NOMO-1 treated with dmso at 0.1 percent for 144 hours (cell line): ENCODE measurements around the gene PDGFD.

ENCODE experiments used
- DNase-seq: peaks from one replicate; lab custom pipeline; 2025; ENCODE audit not compliant: unreplicated experiment; lab: John Stamatoyannopoulos, UW

PDGFD gene

GRCh38 chr11:103893371-103893770 lies 270.6 kb downstream of the PDGFD start:
- no peak for DNase-seq

GRCh38 chr11:103892603-103893002 lies 271.3 kb downstream of the PDGFD start:
- DNase-seq, result no peak

DNA sequence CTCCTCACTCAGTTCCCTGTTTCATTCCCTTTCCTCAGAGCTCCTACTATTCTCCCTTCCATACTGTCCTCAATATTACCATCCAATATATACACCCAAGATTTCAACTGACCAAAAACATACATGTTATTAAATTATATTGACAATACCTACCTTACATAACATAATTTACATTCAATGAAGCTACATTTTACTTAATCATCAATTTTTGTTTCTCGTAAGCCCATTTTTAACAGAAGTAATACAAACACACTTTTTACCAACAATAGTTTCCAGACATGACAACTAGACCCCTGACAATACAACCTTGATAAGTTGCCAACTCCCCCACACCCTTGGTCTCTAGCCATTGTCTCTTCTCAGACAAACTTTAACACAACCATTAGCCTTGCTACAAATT lies 273.3 kb downstream of the PDGFD start:
- no peak for DNase-seq

DNA sequence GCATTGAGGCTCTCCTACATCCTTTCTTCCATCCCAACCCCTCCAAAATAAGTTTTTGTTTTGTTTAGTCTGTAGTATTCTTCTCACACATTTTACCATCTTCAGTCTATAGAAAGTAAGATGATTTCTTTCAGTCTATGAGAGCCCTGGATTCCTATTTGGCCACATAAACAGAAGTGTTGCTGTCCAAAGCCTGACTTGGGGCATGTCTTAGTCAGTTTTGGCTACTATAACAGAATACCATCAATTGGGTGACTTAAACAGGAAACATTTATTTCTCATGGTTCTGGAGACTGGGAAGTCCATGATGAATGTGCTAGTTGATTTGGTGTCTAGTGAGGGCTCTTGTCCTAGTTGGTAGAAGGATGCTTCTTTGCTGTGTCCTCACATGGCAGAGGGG lies 274.3 kb downstream of the PDGFD start:
- DNase-seq, result no peak

GRCh38 chr11:103888541-103888951 lies 275.4 kb downstream of the PDGFD start:
- no peak for DNase-seq

- DNase-seq, result no peak
These were observed 276.8 kb downstream of the PDGFD start for GRCh38 chr11:103887001-103887658.

- DNase-seq, result no peak
These were observed 280.1 kb downstream of the PDGFD start for GRCh38 chr11:103883856-103884255.

- DNase-seq, result no peak
These were observed 280.7 kb downstream of the PDGFD start for GRCh38 chr11:103883291-103883690.

- no peak for DNase-seq
These were observed 282.4 kb downstream of the PDGFD start for GRCh38 chr11:103881584-103881983.

GRCh38 chr11:103880968-103881367 lies 283.0 kb downstream of the PDGFD start:
- DNase-seq, result no peak

DNA sequence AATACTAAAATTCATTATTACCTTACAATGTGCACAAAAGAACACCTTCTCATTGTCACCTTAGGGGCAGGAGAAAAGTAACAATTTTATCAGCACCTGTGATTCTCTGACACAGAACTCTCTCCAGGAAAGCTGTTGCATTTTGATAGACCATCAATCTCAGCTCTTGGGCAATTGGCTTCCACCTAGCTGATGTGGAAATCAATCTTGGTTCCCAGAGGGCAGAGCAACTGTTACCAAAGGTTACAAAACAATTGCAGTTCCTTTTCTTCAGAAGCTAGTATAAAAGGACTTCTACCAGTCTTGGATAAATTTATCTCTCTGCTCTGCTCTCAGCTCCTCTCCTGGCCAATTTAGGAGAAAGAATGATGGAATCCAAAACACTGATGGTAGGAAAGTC lies 285.3 kb downstream of the PDGFD start:
- DNase-seq, result peak; percentile 56

DNA sequence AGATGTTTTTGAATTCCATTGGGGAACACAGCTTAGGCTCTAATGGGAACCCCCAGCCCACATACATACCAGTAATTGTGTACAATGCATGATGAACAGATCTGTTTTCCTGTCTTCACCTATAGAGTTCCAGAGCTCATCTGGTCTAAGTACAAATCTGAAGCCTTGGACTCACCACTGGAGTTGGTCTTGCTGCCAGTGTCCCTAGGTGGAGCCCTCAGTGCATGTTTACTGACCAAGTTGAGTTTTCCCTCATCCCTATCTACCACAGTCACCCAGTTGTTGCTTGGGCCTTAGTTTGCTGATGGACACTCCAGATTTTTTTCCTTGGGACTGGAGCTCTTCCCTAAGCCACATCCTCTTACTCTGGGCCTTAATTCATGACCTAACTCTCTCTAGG lies 286.7 kb downstream of the PDGFD start:
- DNase-seq, result no peak

DNA sequence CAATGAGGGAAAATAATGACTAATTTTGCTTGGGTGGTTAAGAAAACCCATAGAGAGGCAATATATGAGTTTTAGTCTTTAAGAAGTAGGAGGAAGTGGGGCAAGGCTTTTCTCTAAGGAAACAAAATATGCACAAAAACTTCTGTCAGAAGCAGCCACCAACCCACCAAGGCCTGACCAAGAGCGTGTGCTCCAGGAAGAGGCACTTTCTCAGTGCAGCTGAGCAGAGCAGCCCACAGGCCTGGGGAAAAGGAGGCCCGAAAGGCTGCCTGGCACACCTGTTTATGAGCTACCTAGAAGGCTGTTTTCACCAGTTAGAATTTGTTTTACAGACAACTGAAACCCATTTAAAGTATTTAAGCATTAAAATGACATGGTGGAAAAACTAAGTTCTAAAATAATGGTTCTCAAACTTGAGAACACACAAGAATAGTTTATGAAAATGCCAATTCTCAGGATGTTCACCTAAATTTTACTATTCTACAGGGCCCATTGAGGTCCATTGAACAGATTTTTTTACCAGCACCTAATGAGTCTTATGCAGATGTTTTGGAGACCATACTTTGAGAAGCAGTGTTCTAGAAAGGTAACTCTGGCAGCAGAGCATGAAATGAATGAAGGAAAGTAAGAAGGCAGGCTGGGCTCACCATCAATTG lies 288.0 kb downstream of the PDGFD start:
- DNase-seq, result peak; percentile 20

GRCh38 chr11:103872748-103873147 lies 291.2 kb downstream of the PDGFD start:
- no peak for DNase-seq

- no peak for DNase-seq
These were observed 291.9 kb downstream of the PDGFD start for GRCh38 chr11:103871923-103872551.

DNA sequence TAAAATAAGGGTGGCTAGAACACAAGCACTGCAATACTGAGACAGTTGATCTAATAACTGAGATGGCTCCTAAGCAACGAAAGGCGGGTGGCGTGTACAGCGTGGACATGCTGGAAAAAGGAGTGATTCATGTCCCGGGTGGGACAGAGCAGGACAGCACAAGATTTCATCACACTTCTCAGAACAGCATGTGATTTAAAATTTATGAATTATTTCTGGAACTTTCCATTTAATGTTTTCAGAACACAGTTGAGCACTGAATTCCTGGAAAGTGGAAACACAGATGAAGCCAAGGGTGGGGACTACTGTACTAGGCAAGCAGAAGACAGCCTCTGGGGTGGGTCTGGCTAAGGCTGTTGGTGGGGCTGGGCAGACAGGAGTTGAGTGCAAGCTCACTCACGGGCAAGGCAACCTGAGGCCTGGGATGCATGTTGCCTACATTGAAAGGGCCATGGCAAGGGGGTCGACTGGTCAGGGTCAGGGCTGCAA lies 293.1 kb downstream of the PDGFD start:
- peak; percentile 13 for DNase-seq

- DNase-seq, result no peak
These were observed 296.5 kb downstream of the PDGFD start for GRCh38 chr11:103867481-103867880.

DNA sequence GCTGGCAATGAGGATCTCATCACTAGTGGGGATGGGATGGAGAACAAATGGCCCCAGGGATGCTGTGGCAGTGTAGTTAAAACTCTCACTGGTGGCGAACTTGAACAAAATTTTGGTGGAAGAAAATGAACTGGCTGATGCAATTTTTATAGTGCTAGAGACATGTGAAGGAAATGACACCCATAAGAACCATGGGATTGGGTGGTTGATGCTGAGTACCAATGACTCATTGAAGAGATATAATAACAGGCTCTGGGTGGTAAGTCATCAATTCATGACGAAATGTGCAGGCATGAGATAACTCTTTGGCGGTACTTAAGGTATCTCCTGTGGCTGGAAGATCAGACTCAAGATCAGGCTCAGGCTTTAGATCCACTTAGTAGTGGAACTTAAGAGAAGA lies 300.4 kb downstream of the PDGFD start:
- no peak for DNase-seq

DNA sequence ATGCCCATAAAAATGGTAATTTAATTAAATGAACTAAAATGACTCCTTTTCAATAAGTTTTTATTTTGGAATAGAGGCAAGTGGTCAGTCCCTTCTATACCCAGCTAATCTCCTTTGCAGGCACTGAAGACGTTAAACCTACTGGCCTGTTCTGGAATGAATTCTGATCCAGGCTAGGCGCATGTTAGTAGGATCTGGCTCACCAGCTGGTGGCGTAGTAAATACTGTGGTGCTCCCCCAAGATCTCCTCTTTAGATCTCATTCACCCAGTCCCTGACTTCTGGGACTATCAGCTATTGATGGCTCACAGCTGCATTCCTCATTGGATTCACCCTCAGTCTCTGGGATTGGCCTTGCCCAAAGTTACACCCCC lies 301.2 kb downstream of the PDGFD start:
- DNase-seq, result no peak

- DNase-seq, result peak; percentile 26
These were observed 301.7 kb downstream of the PDGFD start for GRCh38 chr11:103862094-103862801.
